Erythroblast (primary cell): ENCODE results near the gene MARCHF6.
"Not testable (repeated sequence)": the region's sequence is repeated elsewhere in the genome, so short reads cannot be mapped to it uniquely, and the experiment has no call there.

Source experiments
- GATA1 ChIP-seq: IDR thresholded peaks from 2 replicates; pipeline ENCODE4 v1.6.1; 2011; ENCODE audit warnings: low read depth, mild to moderate bottlenecking, control low read depth, low read length, moderate library complexity
- POLR2A ChIP-seq: IDR thresholded peaks from 2 replicates; pipeline ENCODE4 v1.6.1; 2011; ENCODE audit warnings: mild to moderate bottlenecking, low read length

DNA sequence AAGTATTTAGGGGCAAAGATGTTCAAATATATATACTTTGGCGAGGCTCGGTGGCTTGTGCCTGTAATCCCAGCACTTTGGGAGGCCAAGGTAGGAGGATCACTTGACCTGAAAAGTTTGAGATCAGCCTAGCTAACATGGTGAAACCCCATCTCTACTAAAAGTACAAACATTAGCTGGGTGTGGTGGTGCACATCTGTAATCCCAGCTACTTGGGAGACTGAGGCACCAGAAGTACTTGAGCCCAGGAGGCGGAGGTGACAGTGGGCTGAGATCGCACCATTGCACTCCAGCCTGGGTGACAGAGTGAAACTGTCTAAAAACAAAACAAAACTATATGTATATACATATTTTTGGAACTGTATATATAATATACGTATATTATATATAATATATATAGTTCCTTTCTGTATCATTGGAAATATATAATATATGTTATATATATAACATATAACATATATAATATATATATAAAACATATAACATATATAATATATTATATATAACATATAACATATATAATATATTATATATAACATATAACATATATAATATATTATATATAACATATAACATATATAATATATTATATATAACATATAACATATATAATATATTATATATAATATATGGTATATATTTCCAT lies 8.9 kb upstream of the MARCHF6 start:
- TF ChIP-seq POLR2A, GATA1: not testable (repeated sequence)
